AG10803 (cell line): ENCODE measurements around the gene MUC13.

Source experiments
- DNase-seq: peaks from one replicate; pipeline ENCODE4 v3.0.0; 2010; ENCODE audit warnings: low read depth
- H3K4me3 ChIP-seq: 2 replicates; pipeline ENCODE4 v1.5.1; 2011; ENCODE audit warnings: mild to moderate bottlenecking, low read length, control low read depth
- CTCF ChIP-seq: conservative IDR thresholded peaks from 2 replicates; pipeline ENCODE4 v1.5.1; 2011; ENCODE audit warnings: mild to moderate bottlenecking, low read length, control low read depth, inconsistent platforms

Gene MUC13

DNA sequence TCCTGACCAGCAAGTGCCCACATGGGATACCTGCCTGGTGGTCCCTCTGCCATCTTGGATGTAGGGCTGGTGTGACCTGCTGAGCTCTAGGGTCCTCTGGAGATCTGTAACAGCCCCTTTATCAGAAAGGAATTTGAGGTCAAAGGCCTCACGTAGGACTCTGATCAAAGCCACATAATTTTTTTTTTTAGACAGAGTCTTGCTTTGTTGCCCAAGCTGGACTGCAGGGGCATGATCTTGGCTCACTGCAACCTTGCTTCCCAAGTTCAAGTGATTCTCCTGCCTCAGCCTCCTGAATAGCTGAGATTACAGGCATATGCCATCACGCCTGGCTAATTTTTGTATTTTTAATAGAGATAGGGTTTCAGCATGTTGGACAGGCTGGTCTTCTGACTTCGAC, 56.9 kb downstream of the MUC13 start:
- no peak overlapping the region for H3K4me3 ChIP-seq
- DNase-seq = no peak
- TF ChIP-seq CTCF = no peak

- DNase-seq = no peak
- TF ChIP-seq CTCF = no peak
- H3K4me3 ChIP-seq = no peak overlapping the region
These were observed 58.1 kb downstream of the MUC13 start for GRCh38 chr3:124876401-124876878.

DNA sequence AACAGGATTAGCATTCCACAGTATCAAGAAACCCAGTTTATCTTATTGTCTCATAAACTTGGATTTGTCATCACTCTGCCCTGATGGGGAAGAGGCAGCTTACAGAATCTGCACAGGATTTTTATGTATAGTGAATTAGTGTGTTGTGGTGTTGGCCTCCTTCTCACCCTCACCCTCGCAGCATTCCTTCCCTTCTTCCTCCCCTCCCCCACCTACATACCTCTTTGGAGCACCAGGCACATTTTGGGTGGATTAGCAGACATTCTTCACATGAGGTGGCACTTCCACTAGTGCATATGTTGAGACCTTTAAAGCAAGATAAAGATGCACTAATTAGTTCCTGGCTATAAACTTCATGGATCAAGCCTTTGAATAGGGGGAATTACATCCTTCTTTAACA, 61.3 kb downstream of the MUC13 start:
- H3K4me3 ChIP-seq = no peak overlapping the region
- no peak for TF ChIP-seq CTCF
- peak; percentile 43 for DNase-seq

- no peak for TF ChIP-seq CTCF
- no peak overlapping the region for H3K4me3 ChIP-seq
- no peak for DNase-seq
These were observed 67.0 kb downstream of the MUC13 start for GRCh38 chr3:124867511-124867910.

GRCh38 chr3:124862006-124862405, 72.5 kb downstream of the MUC13 start:
- DNase-seq = no peak
- H3K4me3 ChIP-seq = no peak overlapping the region
- no peak for TF ChIP-seq CTCF

- DNase-seq = peak; percentile 62
- no peak overlapping the region for H3K4me3 ChIP-seq
These were observed 73.5 kb downstream of the MUC13 start for GRCh38 chr3:124861041-124861440.

DNA sequence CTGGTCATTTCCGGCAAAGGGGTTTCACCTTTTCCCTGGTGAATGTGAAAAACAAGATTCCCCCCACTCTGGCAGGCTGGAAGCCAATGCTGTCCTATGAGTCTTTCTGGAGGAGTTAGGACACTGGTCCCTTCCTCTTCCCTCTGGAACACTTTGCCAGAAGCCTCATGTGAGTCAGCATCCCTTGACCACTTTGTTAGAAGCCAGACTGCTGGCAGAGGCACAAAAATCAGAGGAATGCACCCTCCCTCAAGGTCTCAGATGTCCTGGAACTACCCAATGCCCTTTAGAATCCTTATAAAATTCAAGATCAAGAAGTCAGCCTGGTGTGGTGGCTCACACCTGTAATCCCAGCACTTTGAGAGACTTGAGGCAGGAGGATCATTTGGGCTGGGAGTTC, 74.0 kb downstream of the MUC13 start:
- no peak overlapping the region for H3K4me3 ChIP-seq
- no peak for TF ChIP-seq CTCF
- peak; percentile 99 for DNase-seq

More at GRCh38 chr3:124861041-124861440, 73.5 kb downstream of the MUC13 start:
- no peak for TF ChIP-seq CTCF
